Right lobe of liver (tissue), 6 donors: Measurements from ENCODE around the gene ERO1B. TPM values are rescaled to one million over a fixed set of nuclear protein-coding genes. Genes with fewer than 3 reads are reported as not detected.
"Not testable (repeated sequence)": the region's sequence is repeated elsewhere in the genome, so short reads cannot be mapped to it uniquely, and the experiment has no call there.

Source experiments
- ATAC-seq, 4 donors: fragments of 200-7000 bp; cut with Tn5 transposase; one replicate each; pipeline ENCODE4 v1.9.1; 2020; ENCODE audit warnings: mild to moderate bottlenecking in 4 of 4, moderate library complexity in 4 of 4
- DNase-seq, 3 donors: peaks; one replicate each; pipeline ENCODE4 v3.0.0-alpha.2; 2020
- H3K27ac ChIP-seq, 3 donors: fragments of 200-600 bp; one replicate each; pipeline ENCODE4 v1.8.0; 2022
- H3K27me3 ChIP-seq, 2 donors: fragments of 200-600 bp; one replicate each; pipeline ENCODE4 v1.8.0; 2022
- H3K36me3 ChIP-seq, 4 donors: fragments of 200-600 bp; sonication (generic) in 1 of 4; one replicate each; pipeline versions ENCODE4 v1.5.1 to v1.8.0; 2017 to 2022; ENCODE audit warnings: control low read depth in 1 of 4
- H3K4me1 ChIP-seq, 4 donors: fragments of 200-600 bp; sonication (generic) in 1 of 4; one replicate each; pipeline versions ENCODE4 v1.5.1 to v1.8.0; 2017 to 2022; ENCODE audit warnings: control low read depth in 1 of 4
- H3K4me3 ChIP-seq, 3 donors: fragments of 200-600 bp; one replicate each; pipeline ENCODE4 v1.8.0; 2022
- H3K9me3 ChIP-seq, 4 donors: fragments of 200-600 bp; sonication (generic) in 1 of 4; one replicate each; pipeline versions ENCODE4 v1.5.1 to v1.8.0; 2017 to 2022; ENCODE audit warnings: control low read depth in 1 of 4
- CTCF ChIP-seq, 4 donors: fragments of 200-600 bp in 3 of 4; fragments of 450-650 bp in 1 of 4; IDR thresholded peaks; one replicate each; pipeline versions ENCODE4 v1.5.1 to v1.8.0; 2016 to 2022; ENCODE audit warnings: antibody characterized with exemption in 4 of 4, mild to moderate bottlenecking in 2 of 4
- POLR2A ChIP-seq: fragments of 450-650 bp; IDR thresholded peaks from one replicate; pipeline ENCODE4 v1.6.1; 2017; ENCODE audit warnings: antibody characterized with exemption, mild to moderate bottlenecking
- WGBS: methylation state at CpG from one replicate; pipeline ENCODE4 v1.1.6; 2018; ENCODE audit warnings: low coverage, low lambda C conversion rate; ENCODE audit not compliant: insufficient coverage; ENCODE audit errors: missing lambda C conversion rate; 5-methylcytosine and 5-hydroxymethylcytosine counted together
- intact Hi-C, 2 donors: fragments of 100-400 bp; cut with DNase I; formaldehyde crosslinking; loops; one replicate each; pipeline versions ENCODE4 v1.11.2 to v1.14.1; 2022
- total RNA-seq, 6 experiments: library from RNA; depleted of rRNA in 2 of 6; stranded (reverse); fragments of >200 nt in 2 of 6; fragmentation: NEBNext Ultra II Directional in 3 of 6; extraction: Animal tissue kit (Norgen Biotek cat#: 25700) in 3 of 6; gene quantifications; one replicate each; pipeline versions ENCODE4 v1.1.0 to v1.2.4, GENCODE V29; 2016 to 2023
- donor health status: DM: no; HTN: yes; CAD: no.
- donor health status: DM: no; HTN: no; CAD: no.
- donor health status: DM: no; HTN: no; CAD: no.
- donor health status: DM: no; HTN: yes; CAD: no.
- donor health status: DM: no; HTN: yes; CAD: no.

The ERO1B gene
- total RNA-seq, 6 experiments from 2014 or later, result 8.0 to 22.5 (median 17.1) TPM

DNA sequence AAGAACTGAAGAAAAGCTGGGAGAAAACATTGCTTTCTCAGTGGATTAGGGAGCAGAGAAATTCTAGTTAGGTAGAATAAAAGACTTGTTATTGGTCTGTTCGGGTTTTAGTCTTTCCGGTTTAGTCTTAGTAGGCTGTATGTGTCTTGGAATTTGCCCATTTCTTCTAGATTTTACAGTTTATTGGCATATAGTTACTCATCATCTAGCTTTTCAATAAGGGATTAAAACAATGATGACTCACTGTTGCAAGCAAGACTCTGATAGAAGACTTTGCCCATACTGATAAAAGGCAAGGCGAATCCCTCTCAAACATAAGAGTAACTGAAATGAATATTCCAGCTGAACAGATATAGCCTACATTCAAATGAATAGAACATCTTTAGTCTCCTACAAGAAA is 77.1 kb downstream of the ERO1B start:
- WGBS, result 100% methylated on average over 3 of the region's 3 CpGs
- Histone ChIP-seq H3K27me3 (no peaks in the 10 kb centered on the region), H3K27ac (no peak overlapping the region), H3K4me3 (no peak overlapping the region), H3K9me3 (peaks cover 0 to 6% (median 4%) of the 10 kb centered on the region in 4 donors), H3K36me3 (no peaks in the 10 kb centered on the region), H3K4me1 (no peaks in the 10 kb centered on the region)
- intact Hi-C loops, result no loop called here
- TF ChIP-seq CTCF (IDR thresholded peaks at IDR 0.05), result no peak
- TF ChIP-seq POLR2A, result no peak
- ATAC-seq (no peak), DNase-seq (no peak)

DNA sequence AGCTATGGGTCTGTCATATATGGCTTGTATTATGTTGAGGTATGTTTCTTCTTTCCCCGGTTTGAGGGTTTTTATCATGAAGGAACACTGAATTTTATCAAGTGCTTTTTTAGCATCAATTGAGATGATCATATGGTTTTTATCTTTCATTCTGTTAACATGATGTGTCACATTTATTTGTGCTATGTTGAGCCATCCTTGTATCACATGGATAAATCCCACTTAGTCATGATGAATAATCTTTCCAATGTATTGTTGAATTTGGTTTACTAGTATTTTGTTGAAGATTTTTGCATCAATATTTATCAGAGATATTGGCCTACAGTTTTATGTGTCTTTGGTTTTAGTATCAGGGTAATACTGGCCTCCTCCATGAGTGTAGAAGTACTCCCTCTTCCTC is 77.7 kb downstream of the ERO1B start:
- ATAC-seq (no peak), DNase-seq (no peak)
- 100% methylated on average over 1 of the region's 1 CpG for WGBS
- Histone ChIP-seq H3K27me3 (no peaks in the 10 kb centered on the region), H3K36me3 (no peaks in the 10 kb centered on the region), H3K9me3 (peaks cover 0 to 6% (median 4%) of the 10 kb centered on the region in 4 donors), H3K4me1 (no peaks in the 10 kb centered on the region), H3K27ac (no peak overlapping the region), H3K4me3 (no peak overlapping the region)
- intact Hi-C loops, result no loop called here
- no peak for TF ChIP-seq POLR2A
- TF ChIP-seq CTCF (IDR thresholded peaks at IDR 0.05), result no peak

DNA sequence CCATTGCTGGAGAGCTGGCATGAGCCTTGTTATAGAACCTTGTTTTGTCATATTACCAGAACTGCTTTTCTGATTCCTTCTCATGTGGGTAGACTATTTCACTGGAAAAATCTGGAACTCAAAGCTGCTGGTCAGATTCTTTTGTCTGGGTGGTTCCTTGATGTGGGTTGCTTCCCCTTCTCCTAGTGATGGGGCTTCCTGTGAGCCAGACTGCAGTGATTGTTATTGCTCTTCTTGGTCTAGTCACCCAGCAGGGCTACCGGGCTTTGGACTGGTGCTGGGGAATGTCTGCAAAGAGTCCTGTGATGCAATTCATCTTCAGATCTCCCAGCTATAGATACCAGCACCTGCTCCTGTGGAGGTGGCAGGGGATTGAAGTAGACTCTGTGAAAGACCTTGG is 80.0 kb downstream of the ERO1B start:
- WGBS, result no CpG with 5 or more reads among the region's 1 CpG
- Histone ChIP-seq H3K9me3 (peaks cover 0 to 6% (median 4%) of the 10 kb centered on the region in 4 donors), H3K4me3 (no peak overlapping the region), H3K27ac (no peak overlapping the region), H3K27me3 (no peaks in the 10 kb centered on the region), H3K36me3 (no peaks in the 10 kb centered on the region), H3K4me1 (no peaks in the 10 kb centered on the region)
- TF ChIP-seq POLR2A (no peak), CTCF (IDR thresholded peaks at IDR 0.05) (no peak)
- no peak for DNase-seq
- no peak for ATAC-seq
- intact Hi-C loops, result no loop called here

DNA sequence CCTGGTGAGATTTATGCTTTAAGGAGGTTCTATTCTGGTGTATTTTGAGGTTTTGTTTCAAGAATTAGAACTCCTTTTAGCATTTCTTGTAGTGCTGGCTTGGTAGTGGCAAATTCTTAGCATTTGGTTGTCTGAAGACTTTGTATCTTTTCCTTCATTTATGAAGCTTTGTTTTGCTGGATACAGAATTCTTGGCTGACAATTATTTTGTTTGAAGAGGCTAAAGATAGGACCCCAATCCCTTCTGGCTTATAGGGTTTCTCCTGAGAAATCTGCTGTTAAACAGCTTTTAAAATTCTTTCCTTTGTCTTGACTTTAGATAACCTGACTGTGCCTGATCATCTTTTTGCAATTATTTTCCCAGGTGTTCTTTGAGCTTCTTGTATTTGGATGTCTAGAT is 80.8 kb downstream of the ERO1B start:
- ATAC-seq (no peak), DNase-seq (no peak)
- no peaks in the 10 kb centered on the region for H3K4me1 ChIP-seq
- no peak overlapping the region for H3K4me3 ChIP-seq
- no peaks in the 10 kb centered on the region for H3K27me3 ChIP-seq
- H3K9me3 ChIP-seq, result peaks cover 0 to 6% (median 4%) of the 10 kb centered on the region in 4 donors
- no peak overlapping the region for H3K27ac ChIP-seq
- no peaks in the 10 kb centered on the region for H3K36me3 ChIP-seq
- intact Hi-C loops, result no loop called here
- TF ChIP-seq CTCF (IDR thresholded peaks at IDR 0.05), result no peak
- no peak for TF ChIP-seq POLR2A

GRCh38 chr1:236193184-236193583 is 88.6 kb downstream of the ERO1B start:
- ATAC-seq, result no peak
- no peaks in the 10 kb centered on the region for H3K27me3 ChIP-seq
- 96% methylated on average over 2 of the region's 2 CpGs for whole genome bisulfite sequencing
- intact Hi-C loops, result no loop called here
- TF ChIP-seq POLR2A (no peak), CTCF (IDR thresholded peaks at IDR 0.05) (no peak)
- H3K9me3 ChIP-seq, result no peaks in the 10 kb centered on the region
- no peak overlapping the region for H3K27ac ChIP-seq
- DNase-seq, result no peak
- no peaks in the 10 kb centered on the region for H3K36me3 ChIP-seq
- no peaks in the 10 kb centered on the region for H3K4me1 ChIP-seq
- no peak overlapping the region for H3K4me3 ChIP-seq

DNA sequence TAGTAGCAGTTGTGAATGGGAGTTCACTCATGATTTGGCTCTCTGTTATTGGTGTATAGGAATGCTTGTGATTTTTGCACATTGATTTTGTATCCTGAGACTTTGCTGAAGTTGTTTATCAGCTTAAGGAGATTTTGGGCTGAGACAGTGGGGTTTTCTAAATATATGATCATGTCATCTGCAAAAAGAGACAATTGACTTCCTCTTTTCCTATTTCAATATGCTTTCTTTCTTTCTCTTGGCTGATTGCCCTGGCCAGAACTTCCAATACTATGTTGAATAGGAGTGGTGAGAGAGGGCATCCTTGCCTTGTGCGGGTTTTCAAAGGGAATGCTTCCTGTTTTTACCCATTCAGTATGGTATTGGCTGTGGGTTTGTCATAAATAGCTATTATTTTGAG is 93.7 kb downstream of the ERO1B start:
- H3K27me3 ChIP-seq, intact Hi-C loops, DNase-seq, H3K4me1 ChIP-seq, H3K27ac ChIP-seq, H3K9me3 ChIP-seq, H3K36me3 ChIP-seq, ATAC-seq, H3K4me3 ChIP-seq: not testable (repeated sequence)
- no CpG with 5 or more reads among the region's 1 CpG for WGBS

DNA sequence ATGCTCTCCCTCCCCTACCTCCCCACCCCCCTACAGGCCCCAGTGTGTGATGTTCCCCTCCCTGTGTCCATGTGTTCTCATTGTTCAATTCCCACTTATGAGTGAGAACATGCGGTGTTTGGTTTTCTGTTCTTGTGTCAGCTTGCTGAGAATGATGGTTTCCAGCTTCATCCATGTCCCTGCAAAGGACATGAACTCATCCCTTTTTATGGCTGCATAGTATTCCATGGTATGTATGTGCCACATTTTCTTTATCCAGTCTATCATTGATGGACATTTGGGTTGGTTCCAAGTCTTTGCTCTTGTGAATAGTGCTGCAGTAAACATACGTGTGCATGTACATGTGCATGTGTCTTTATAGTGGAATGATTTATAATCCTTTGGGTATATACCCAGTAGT is 95.3 kb downstream of the ERO1B start:
- ATAC-seq, H3K36me3 ChIP-seq, intact Hi-C loops, H3K4me3 ChIP-seq, H3K27ac ChIP-seq, H3K27me3 ChIP-seq, DNase-seq, H3K4me1 ChIP-seq, H3K9me3 ChIP-seq: not testable (repeated sequence)
- 100% methylated on average over 2 of the region's 2 CpGs for WGBS
